HG02885 (cell line): Measurements from ENCODE around the gene SERINC5.
"Not testable (repeated sequence)": the region's sequence is repeated elsewhere in the genome, so short reads cannot be mapped to it uniquely, and the experiment has no call there.

Source experiments
- ATAC-seq: cut with Tn5 transposase; IDR thresholded peaks from one replicate; pipeline ENCODE4 v1.9.1; 2021; ENCODE audit warnings: mild to moderate bottlenecking; ENCODE audit not compliant: unreplicated experiment, poor library complexity

SERINC5 gene

GRCh38 chr5:80255811-80256712, at the start of gene SERINC5:
SERINC5 (minus strand) TSS chr5:80256048; CDS start chr5:80255922, 126 bp downstream.
- peak; percentile 81 for ATAC-seq

- ATAC-seq = no peak
Observed at GRCh38 chr5:80302636-80303035, 46.8 kb upstream of the SERINC5 start.

- ATAC-seq = not testable (repeated sequence)
Observed at GRCh38 chr5:80301342-80301741, 45.5 kb upstream of the SERINC5 start.

GRCh38 chr5:80300796-80301195, 44.9 kb upstream of the SERINC5 start:
- not testable (repeated sequence) for ATAC-seq

- no peak for ATAC-seq
Observed at GRCh38 chr5:80300125-80300524, 44.3 kb upstream of the SERINC5 start.

GRCh38 chr5:80299601-80300000, 43.8 kb upstream of the SERINC5 start:
- no peak for ATAC-seq

GRCh38 chr5:80296121-80296520, 40.3 kb upstream of the SERINC5 start:
- no peak for ATAC-seq

GRCh38 chr5:80291761-80292160, 35.9 kb upstream of the SERINC5 start:
- ATAC-seq = no peak

- ATAC-seq = no peak
Observed at GRCh38 chr5:80289320-80289719, 33.5 kb upstream of the SERINC5 start.

- ATAC-seq = no peak
Observed at GRCh38 chr5:80288177-80288576, 32.3 kb upstream of the SERINC5 start.

- peak; percentile 46 for ATAC-seq
Observed at GRCh38 chr5:80284720-80285119, 28.9 kb upstream of the SERINC5 start.

- no peak for ATAC-seq
Observed at GRCh38 chr5:80283360-80283759, 27.5 kb upstream of the SERINC5 start.

- no peak for ATAC-seq
Observed at GRCh38 chr5:80282054-80282453, 26.2 kb upstream of the SERINC5 start.

- no peak for ATAC-seq
Observed at GRCh38 chr5:80277191-80277590, 21.3 kb upstream of the SERINC5 start.

- no peak for ATAC-seq
Observed at GRCh38 chr5:80276186-80276585, 20.3 kb upstream of the SERINC5 start.

GRCh38 chr5:80275347-80275746, 19.5 kb upstream of the SERINC5 start:
- ATAC-seq = no peak

GRCh38 chr5:80270543-80270942, 14.7 kb upstream of the SERINC5 start:
- ATAC-seq = not testable (repeated sequence)

- no peak for ATAC-seq
Observed at GRCh38 chr5:80269991-80270438, 14.2 kb upstream of the SERINC5 start.

GRCh38 chr5:80268916-80269315, 13.1 kb upstream of the SERINC5 start:
- no peak for ATAC-seq

- ATAC-seq = no peak
Observed at GRCh38 chr5:80266566-80266965, 10.7 kb upstream of the SERINC5 start.

- no peak for ATAC-seq
Observed at GRCh38 chr5:80260461-80260860, 4.6 kb upstream of the SERINC5 start.
